ENCODE data around the gene IL17B. TPM values are rescaled to one million over a fixed set of nuclear protein-coding genes. Genes with fewer than 3 reads are reported as not detected.

IL17B gene
- total RNA-seq, 4 donors from 2014 or later: not detected

GRCh38 chr5:149355688-149356087 lies 23.4 kb downstream of the IL17B start:
- H3K36me3 ChIP-seq: peaks cover 0 to 29% (median 0%) of the 10 kb centered on the region in 3 donors
- no peak overlapping the region for H3K27ac ChIP-seq
- no peaks in the 10 kb centered on the region for H3K9me3 ChIP-seq
- no peaks in the 10 kb centered on the region for H3K27me3 ChIP-seq
- TF ChIP-seq POLR2A (IDR thresholded peaks at IDR 0.05) (no peak), CTCF (IDR thresholded peaks at IDR 0.05) (no peak)
- no peak overlapping the region for H3K4me3 ChIP-seq
- DNase-seq: no peak
- H3K4me1 ChIP-seq: peaks cover 0 to 8% (median 2%) of the 10 kb centered on the region in 4 donors

GRCh38 chr5:149353911-149354310 lies 25.2 kb downstream of the IL17B start:
- H3K36me3 ChIP-seq: peaks cover 0 to 47% (median 0%) of the 10 kb centered on the region in 3 donors
- TF ChIP-seq CTCF (IDR thresholded peaks at IDR 0.05) (no peak), POLR2A (IDR thresholded peaks at IDR 0.05) (no peak)
- no peak overlapping the region for H3K27ac ChIP-seq
- no peaks in the 10 kb centered on the region for H3K9me3 ChIP-seq
- H3K27me3 ChIP-seq: no peaks in the 10 kb centered on the region
- peaks cover 0 to 8% (median 0%) of the 10 kb centered on the region in 4 donors for H3K4me1 ChIP-seq
- DNase-seq: no peak
- no peak overlapping the region for H3K4me3 ChIP-seq

DNA sequence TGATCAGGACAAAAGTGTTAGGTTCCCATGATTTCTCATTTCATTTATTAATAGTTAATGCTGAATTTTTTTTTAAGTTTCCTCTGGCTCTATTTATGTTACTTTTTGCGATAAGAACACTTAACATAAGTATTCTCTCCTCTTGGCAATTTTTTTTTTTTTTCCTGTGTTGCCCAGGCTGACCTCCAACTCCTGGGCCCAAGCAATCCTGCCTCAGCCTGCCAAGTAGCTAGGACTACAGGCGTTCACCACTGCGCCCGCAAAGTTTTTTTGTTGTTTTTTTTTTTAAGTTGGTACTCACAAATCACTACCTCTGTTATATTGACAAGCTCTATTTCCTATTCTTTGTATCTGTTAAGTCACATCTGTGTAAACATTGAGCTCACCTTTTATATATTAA lies 26.9 kb downstream of the IL17B start:
- H3K9me3 ChIP-seq: no peaks in the 10 kb centered on the region
- peaks cover 0 to 57% (median 0%) of the 10 kb centered on the region in 3 donors for H3K36me3 ChIP-seq
- TF ChIP-seq POLR2A (IDR thresholded peaks at IDR 0.05): no peak
- no peak for TF ChIP-seq CTCF (IDR thresholded peaks at IDR 0.05)
- H3K27me3 ChIP-seq: no peaks in the 10 kb centered on the region
- no peak overlapping the region for H3K4me3 ChIP-seq
- no peak overlapping the region for H3K27ac ChIP-seq
- no peak for DNase-seq
- H3K4me1 ChIP-seq: peaks cover 0 to 8% (median 0%) of the 10 kb centered on the region in 4 donors

GRCh38 chr5:149349382-149349781 lies 29.7 kb downstream of the IL17B start:
- H3K9me3 ChIP-seq: no peaks in the 10 kb centered on the region
- H3K4me1 ChIP-seq: peaks cover 0 to 20% (median 2%) of the 10 kb centered on the region in 4 donors
- DNase-seq: no peak
- TF ChIP-seq POLR2A (IDR thresholded peaks at IDR 0.05): no peak
- no peak for TF ChIP-seq CTCF (IDR thresholded peaks at IDR 0.05)
- H3K27ac ChIP-seq: no peak overlapping the region
- H3K36me3 ChIP-seq: peaks cover 0 to 53% (median 0%) of the 10 kb centered on the region in 3 donors
- H3K27me3 ChIP-seq: no peaks in the 10 kb centered on the region
- no peak overlapping the region for H3K4me3 ChIP-seq

DNA sequence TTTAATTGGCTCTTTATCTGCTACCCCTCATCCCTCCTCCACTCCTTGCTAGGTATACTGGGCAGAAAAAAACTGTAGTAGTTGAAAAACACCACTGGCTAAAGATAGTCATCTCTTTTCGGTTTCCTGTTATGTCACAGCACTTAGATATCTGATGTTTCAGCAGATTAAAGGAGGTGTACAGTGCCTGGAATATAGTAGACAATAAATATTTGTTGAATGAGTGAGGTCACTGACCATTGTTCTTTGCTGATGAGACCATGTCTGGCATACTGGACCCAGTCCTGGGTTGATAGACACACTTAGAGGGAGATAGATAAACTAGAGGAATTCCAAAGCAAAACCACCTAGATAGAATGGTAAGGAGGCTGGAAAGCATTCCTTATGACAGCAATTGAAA lies 30.6 kb downstream of the IL17B start:
- peaks cover 0 to 53% (median 0%) of the 10 kb centered on the region in 3 donors for H3K36me3 ChIP-seq
- no peak for DNase-seq
- H3K9me3 ChIP-seq: no peaks in the 10 kb centered on the region
- H3K4me1 ChIP-seq: peaks cover 0 to 21% (median 2%) of the 10 kb centered on the region in 4 donors
- no peaks in the 10 kb centered on the region for H3K27me3 ChIP-seq
- peak overlapping the region in 1 of 4 donors; percentile 38 for H3K27ac ChIP-seq
- H3K4me3 ChIP-seq: no peak overlapping the region
- TF ChIP-seq POLR2A (IDR thresholded peaks at IDR 0.05) (no peak), CTCF (IDR thresholded peaks at IDR 0.05) (no peak)

GRCh38 chr5:149345892-149346222 lies 33.2 kb downstream of the IL17B start:
- Histone ChIP-seq H3K4me1 (peaks cover 0 to 21% (median 2%) of the 10 kb centered on the region in 4 donors), H3K4me3 (peak overlapping the region; percentile 67 to 95 (median 76)), H3K27ac (peak overlapping the region; percentile 64 to 82 (median 82)), H3K9me3 (no peaks in the 10 kb centered on the region), H3K36me3 (peaks cover 0 to 29% (median 0%) of the 10 kb centered on the region in 3 donors), H3K27me3 (no peaks in the 10 kb centered on the region)
- TF ChIP-seq POLR2A (IDR thresholded peaks at IDR 0.05): no peak
- no peak for TF ChIP-seq CTCF (IDR thresholded peaks at IDR 0.05)
- no peak for DNase-seq

Measured in Peyer's patch (tissue), 4 donors.